CD14-positive monocyte (primary cell): ENCODE results near the gene TTLL6. TPM values are rescaled to one million over a fixed set of nuclear protein-coding genes. Genes with fewer than 3 reads are reported as not detected.

ENCODE experiments used
- DNase-seq, 3 donors: peaks; one replicate each; pipeline ENCODE4 v3.0.0-alpha.2; 2011 to 2022
- H2AFZ ChIP-seq: 2 replicates; pipeline ENCODE4 v1.6.0; 2012; ENCODE audit warnings: mild to moderate bottlenecking, low read depth, low read length, inconsistent platforms; ENCODE audit not compliant: insufficient read depth, poor library complexity, severe bottlenecking
- H3K27ac ChIP-seq, 2 donors: 1 replicate in 1 of 2; 2 replicates in 1 of 2; pipeline ENCODE4 v1.5.1; 2012 to 2013; ENCODE audit warnings: low read length in 2 of 2, control low read depth in 1 of 2, inconsistent platforms in 1 of 2, low read depth in 1 of 2, mild to moderate bottlenecking in 1 of 2
- H3K27me3 ChIP-seq, 2 donors: one replicate each; pipeline versions ENCODE4 v1.6.0 to v1.6.1; 2011 to 2013; ENCODE audit warnings: low read length in 2 of 2; ENCODE audit not compliant: control insufficient read depth in 2 of 2, insufficient read depth in 2 of 2
- H3K36me3 ChIP-seq, 2 donors: replicated peaks in 1 of 2; 1 replicate in 1 of 2; 2 replicates in 1 of 2; pipeline versions ENCODE4 v1.5.1 to v1.6.1; 2012 to 2013; ENCODE audit warnings: low read length in 2 of 2, control low read depth in 1 of 2, inconsistent platforms in 1 of 2, mild to moderate bottlenecking in 1 of 2; ENCODE audit not compliant: insufficient read depth in 2 of 2, control insufficient read depth in 1 of 2
- H3K4me1 ChIP-seq, 2 donors: 1 replicate in 1 of 2; 2 replicates in 1 of 2; pipeline versions ENCODE4 v1.5.1 to v1.6.1; 2012 to 2013; ENCODE audit warnings: low read length in 2 of 2, control low read depth in 1 of 2, inconsistent platforms in 1 of 2, mild to moderate bottlenecking in 1 of 2, moderate library complexity in 1 of 2; ENCODE audit not compliant: insufficient read depth in 2 of 2, control insufficient read depth in 1 of 2
- H3K4me2 ChIP-seq: replicated peaks from 2 replicates; pipeline ENCODE3; 2012; ENCODE audit warnings: low read length, moderate library complexity, mild to moderate bottlenecking; ENCODE audit not compliant: poor library complexity, severe bottlenecking; ENCODE audit errors: extremely low read depth
- H3K4me3 ChIP-seq, 3 experiments: fragments of 200-600 bp in 1 of 3; sonication (generic) in 1 of 3; replicated peaks in 1 of 3; 1 replicate in 2 of 3; 2 replicates in 1 of 3; pipeline ENCODE4 v1.5.1; 2011 to 2013; ENCODE audit warnings: low read length in 3 of 3, mild to moderate bottlenecking in 3 of 3, control low read depth in 2 of 3, low read depth in 2 of 3, inconsistent platforms in 1 of 3, moderate library complexity in 1 of 3
- H3K79me2 ChIP-seq: 2 replicates; pipeline ENCODE4 v1.6.0; 2012; ENCODE audit warnings: mild to moderate bottlenecking, control low read depth, inconsistent platforms, low read length, moderate library complexity; ENCODE audit not compliant: insufficient read depth
- H3K9ac ChIP-seq: 2 replicates; pipeline ENCODE4 v1.6.0; 2017; ENCODE audit warnings: low read length, mild to moderate bottlenecking; ENCODE audit not compliant: insufficient read depth, poor library complexity, severe bottlenecking
- H3K9me3 ChIP-seq, 2 donors: replicated peaks in 1 of 2; 1 replicate in 1 of 2; 2 replicates in 1 of 2; pipeline versions ENCODE4 v1.5.1 to v1.6.1; 2012 to 2013; ENCODE audit warnings: low read length in 2 of 2, control low read depth in 1 of 2; ENCODE audit not compliant: control insufficient read depth in 1 of 2, insufficient read depth in 1 of 2
- H4K20me1 ChIP-seq: 2 replicates; pipeline ENCODE4 v1.6.0; 2012; ENCODE audit warnings: mild to moderate bottlenecking, low read length, control low read depth, moderate library complexity; ENCODE audit not compliant: insufficient read depth
- H3K27ac Mint-ChIP-seq, 7 donors: one replicate each; pipeline ENCODE4 v1.8.0; 2020; ENCODE audit warnings: mild to moderate bottlenecking in 7 of 7, mixed read lengths in 7 of 7, moderate library complexity in 6 of 7, inconsistent platforms in 2 of 7
- H3K27me3 Mint-ChIP-seq, 3 donors: one replicate each; pipeline ENCODE4 v1.8.0; 2021 to 2022; ENCODE audit warnings: low read depth in 3 of 3, mild to moderate bottlenecking in 3 of 3, mixed read lengths in 3 of 3, moderate library complexity in 3 of 3, inconsistent platforms in 1 of 3
- H3K36me3 Mint-ChIP-seq, 2 donors: one replicate each; pipeline ENCODE4 v1.8.0; 2020; ENCODE audit warnings: mixed read lengths in 2 of 2, inconsistent platforms in 1 of 2, mild to moderate bottlenecking in 1 of 2
- H3K4me1 Mint-ChIP-seq: one replicate; pipeline ENCODE4 v1.8.0; 2020; ENCODE audit warnings: mild to moderate bottlenecking, mixed read lengths
- H3K4me3 Mint-ChIP-seq, 2 donors: one replicate each; pipeline ENCODE4 v1.8.0; 2020; ENCODE audit warnings: mild to moderate bottlenecking in 2 of 2, mixed read lengths in 2 of 2, moderate library complexity in 1 of 2
- H3K9me3 Mint-ChIP-seq, 7 donors: one replicate each; pipeline ENCODE4 v1.8.0; 2020 to 2022; ENCODE audit warnings: mixed read lengths in 7 of 7, mild to moderate bottlenecking in 6 of 7, moderate library complexity in 6 of 7, inconsistent platforms in 2 of 7
- WGBS: methylation state at CpG from one replicate; pipeline ENCODE4 v1.1.5; 2013; ENCODE audit warnings: missing lambda C conversion rate; ENCODE audit not compliant: insufficient coverage; 5-methylcytosine and 5-hydroxymethylcytosine counted together
- intact Hi-C, 2 donors: fragments of 100-400 bp; cut with micrococcal nuclease; formaldehyde crosslinking; loops; one replicate each; pipeline versions ENCODE4 v1.15.0 to v1.15.1; 2023
- polyA plus RNA-seq, 3 donors: library from polyadenylated mRNA; depleted of rRNA in 1 of 3; unstranded in 2 of 3; stranded (reverse) in 1 of 3; fragments of 300-500 nt in 2 of 3; fragments of >200 nt in 1 of 3; fragmentation: Illumina TruSeq in 2 of 3; gene quantifications; 1 replicate in 2 of 3; 2 replicates in 1 of 3; pipeline ENCODE4 v1.2.3, GENCODE V29; 2012 to 2021
- TF ChIP-seq, protein P1 (sequence below): fragments of 200-600 bp; IDR thresholded peaks from one replicate; pipeline ENCODE4 v1.8.0; 2022; ENCODE audit warnings: antibody characterized with exemption, mild to moderate bottlenecking

Gene TTLL6
- polyA plus RNA-seq, 3 donors, result not detected

GRCh38 chr17:48816438-48816773 lies 623 bp downstream of the TTLL6 start:
- H3K79me2 ChIP-seq, result no peaks in the 10 kb centered on the region
- peak overlapping the region in 1 of 2 donors; percentile 89 for H3K4me3 Mint-ChIP-seq
- peak overlapping the region in 1 of 3 experiments; percentile 51 for H3K4me3 ChIP-seq
- no peaks in the 10 kb centered on the region for H3K36me3 ChIP-seq
- no peak for DNase-seq
- peaks cover 0 to 2% of the 10 kb centered on the region in 2 donors for H3K36me3 Mint-ChIP-seq
- H3K27ac ChIP-seq, result no peak overlapping the region
- H3K27ac Mint-ChIP-seq, result peak overlapping the region in 1 of 7 donors; percentile 72
- no peak overlapping the region for H3K9ac ChIP-seq
- H3K4me1 Mint-ChIP-seq, result peaks cover 11% of the 10 kb centered on the region
- peak overlapping the region; percentile 59 for H3K4me2 ChIP-seq
- peaks cover 10 to 12% of the 10 kb centered on the region in 2 donors for H3K4me1 ChIP-seq
- H4K20me1 ChIP-seq, result no peaks in the 10 kb centered on the region
- no peak overlapping the region for H2AFZ ChIP-seq
- H3K9me3 ChIP-seq, result peaks cover 0 to 17% of the 10 kb centered on the region in 2 donors
- intact Hi-C loops, result loop anchor here in 1 of 2 donors (5.0 kb wide), 1 partner anchor 36 kb away; no protein-coding TSS in a partner anchor
- peaks cover 60 to 86% (median 65%) of the 10 kb centered on the region in 3 donors for H3K27me3 Mint-ChIP-seq
- peaks cover 49 to 50% of the 10 kb centered on the region in 2 donors for H3K27me3 ChIP-seq
- WGBS, result 4% methylated on average over 7 of the region's 7 CpGs
- TF ChIP-seq, protein P1, sequence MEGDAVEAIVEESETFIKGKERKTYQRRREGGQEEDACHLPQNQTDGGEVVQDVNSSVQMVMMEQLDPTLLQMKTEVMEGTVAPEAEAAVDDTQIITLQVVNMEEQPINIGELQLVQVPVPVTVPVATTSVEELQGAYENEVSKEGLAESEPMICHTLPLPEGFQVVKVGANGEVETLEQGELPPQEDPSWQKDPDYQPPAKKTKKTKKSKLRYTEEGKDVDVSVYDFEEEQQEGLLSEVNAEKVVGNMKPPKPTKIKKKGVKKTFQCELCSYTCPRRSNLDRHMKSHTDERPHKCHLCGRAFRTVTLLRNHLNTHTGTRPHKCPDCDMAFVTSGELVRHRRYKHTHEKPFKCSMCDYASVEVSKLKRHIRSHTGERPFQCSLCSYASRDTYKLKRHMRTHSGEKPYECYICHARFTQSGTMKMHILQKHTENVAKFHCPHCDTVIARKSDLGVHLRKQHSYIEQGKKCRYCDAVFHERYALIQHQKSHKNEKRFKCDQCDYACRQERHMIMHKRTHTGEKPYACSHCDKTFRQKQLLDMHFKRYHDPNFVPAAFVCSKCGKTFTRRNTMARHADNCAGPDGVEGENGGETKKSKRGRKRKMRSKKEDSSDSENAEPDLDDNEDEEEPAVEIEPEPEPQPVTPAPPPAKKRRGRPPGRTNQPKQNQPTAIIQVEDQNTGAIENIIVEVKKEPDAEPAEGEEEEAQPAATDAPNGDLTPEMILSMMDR, result no peak
- H3K9me3 Mint-ChIP-seq, result peaks cover 0 to 11% (median 6%) of the 10 kb centered on the region in 7 donors

- intact Hi-C loops, result loop anchor here in 1 of 2 donors (2.0 to 5.0 kb wide), 2 partner anchors 37 to 63 kb away; no protein-coding TSS in a partner anchor
- H3K4me2 ChIP-seq, result no peak overlapping the region
- H3K4me1 ChIP-seq, result peaks cover 10 to 12% of the 10 kb centered on the region in 2 donors
- H3K27me3 ChIP-seq, result peaks cover 49 to 50% of the 10 kb centered on the region in 2 donors
- H2AFZ ChIP-seq, result no peak overlapping the region
- TF ChIP-seq, protein P1, result no peak
- peaks cover 11% of the 10 kb centered on the region for H3K4me1 Mint-ChIP-seq
- H3K9me3 ChIP-seq, result peaks cover 0 to 17% of the 10 kb centered on the region in 2 donors
- no peaks in the 10 kb centered on the region for H3K79me2 ChIP-seq
- H3K4me3 Mint-ChIP-seq, result peak overlapping the region in 1 of 2 donors; percentile 72
- 76% methylated on average over 2 of the region's 3 CpGs for WGBS
- no peak overlapping the region for H3K4me3 ChIP-seq
- peaks cover 0 to 2% of the 10 kb centered on the region in 2 donors for H3K36me3 Mint-ChIP-seq
- peaks cover 55 to 80% (median 64%) of the 10 kb centered on the region in 3 donors for H3K27me3 Mint-ChIP-seq
- H3K36me3 ChIP-seq, result no peaks in the 10 kb centered on the region
- H3K9ac ChIP-seq, result no peak overlapping the region
- H4K20me1 ChIP-seq, result no peaks in the 10 kb centered on the region
- peaks cover 0 to 11% (median 6%) of the 10 kb centered on the region in 7 donors for H3K9me3 Mint-ChIP-seq
- no peak overlapping the region for H3K27ac Mint-ChIP-seq
- DNase-seq, result no peak
- no peak overlapping the region for H3K27ac ChIP-seq
These were observed 1.7 kb downstream of the TTLL6 start for GRCh38 chr17:48815311-48815710.
